Measurements from ENCODE around the gene NPAS3.

NPAS3 gene

GRCh38 chr14:33480887-33481184 lies 542.2 kb downstream of the NPAS3 start:
- DNase-seq (ENCODE audit: low read depth), result no peak

- DNase-seq (ENCODE audit: low read depth), result no peak
Observed at GRCh38 chr14:33483110-33483509, 544.4 kb downstream of the NPAS3 start.

- DNase-seq (ENCODE audit: low read depth), result no peak
Observed at GRCh38 chr14:33483541-33483940, 544.9 kb downstream of the NPAS3 start.

GRCh38 chr14:33484264-33484663 lies 545.6 kb downstream of the NPAS3 start:
- DNase-seq (ENCODE audit: low read depth), result no peak

GRCh38 chr14:33486332-33486890 lies 547.7 kb downstream of the NPAS3 start:
- DNase-seq (ENCODE audit: low read depth), result no peak

- no peak for DNase-seq (ENCODE audit: low read depth)
Observed at GRCh38 chr14:33488582-33488981, 549.9 kb downstream of the NPAS3 start.

GRCh38 chr14:33490555-33490954 lies 551.9 kb downstream of the NPAS3 start:
- DNase-seq (ENCODE audit: low read depth), result no peak

- DNase-seq (ENCODE audit: low read depth), result no peak
Observed at GRCh38 chr14:33491112-33491511, 552.4 kb downstream of the NPAS3 start.

GRCh38 chr14:33492491-33492890 lies 553.8 kb downstream of the NPAS3 start:
- DNase-seq (ENCODE audit: low read depth), result no peak

- DNase-seq (ENCODE audit: low read depth), result no peak
Observed at GRCh38 chr14:33493266-33493665, 554.6 kb downstream of the NPAS3 start.

- no peak for DNase-seq (ENCODE audit: low read depth)
Observed at GRCh38 chr14:33493990-33494389, 555.3 kb downstream of the NPAS3 start.

DNA sequence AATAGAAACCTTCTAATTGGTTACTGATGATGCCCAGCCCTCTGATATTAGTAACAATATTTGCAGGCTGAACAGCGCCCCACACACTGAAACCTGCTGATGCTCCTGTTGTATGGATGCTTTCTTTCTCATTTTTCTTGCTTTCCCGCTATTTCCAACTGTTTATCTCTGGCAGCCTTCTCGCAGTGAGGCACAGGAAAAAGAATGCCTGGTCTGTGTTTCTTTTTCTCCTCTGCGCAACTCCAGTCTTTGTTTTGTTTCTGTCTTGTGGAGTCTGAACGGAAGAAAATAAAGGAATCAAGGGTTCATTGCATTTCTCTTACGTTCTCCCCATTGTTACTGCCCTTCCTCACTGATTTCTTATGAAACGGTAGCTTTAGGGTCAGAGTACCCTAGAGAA lies 561.0 kb downstream of the NPAS3 start:
- no peak for DNase-seq (ENCODE audit: low read depth)

GRCh38 chr14:33504246-33505099 lies 565.8 kb downstream of the NPAS3 start:
- no peak for DNase-seq (ENCODE audit: low read depth)

DNA sequence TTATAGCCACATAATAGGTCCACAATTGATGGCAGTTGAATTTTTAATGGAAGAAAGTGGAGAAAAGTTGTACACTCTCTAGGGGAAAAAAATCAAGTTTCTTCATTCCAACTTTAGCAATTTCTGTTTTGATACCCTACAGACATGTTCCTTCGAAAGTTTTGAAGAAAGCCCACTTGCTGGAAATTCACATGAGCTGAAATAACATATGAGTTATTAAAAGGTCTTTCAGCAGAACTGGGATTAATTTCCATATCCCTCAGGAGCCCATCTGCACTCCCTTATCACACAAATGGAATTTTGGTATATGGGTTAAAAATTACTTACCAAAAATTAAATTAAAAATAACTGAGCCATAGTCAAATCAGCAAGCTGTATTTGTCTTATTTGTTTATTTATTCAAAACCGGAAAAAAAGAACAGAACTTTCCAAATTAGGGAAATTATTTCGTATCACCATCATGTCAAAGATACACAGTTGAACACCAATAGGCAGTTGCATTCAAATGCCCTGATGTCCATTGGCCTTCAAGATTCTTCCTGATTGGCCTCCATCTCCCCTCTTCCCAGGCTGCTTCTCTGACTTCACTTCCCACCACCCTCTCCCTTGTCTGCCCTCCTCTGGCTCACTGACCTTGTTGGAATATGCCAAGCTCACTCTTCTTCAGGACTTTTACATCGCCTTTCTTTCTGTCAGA lies 566.7 kb downstream of the NPAS3 start:
- DNase-seq (ENCODE audit: low read depth), result no peak

- DNase-seq (ENCODE audit: low read depth), result no peak
Observed at GRCh38 chr14:33505963-33506329, 567.3 kb downstream of the NPAS3 start.

DNA sequence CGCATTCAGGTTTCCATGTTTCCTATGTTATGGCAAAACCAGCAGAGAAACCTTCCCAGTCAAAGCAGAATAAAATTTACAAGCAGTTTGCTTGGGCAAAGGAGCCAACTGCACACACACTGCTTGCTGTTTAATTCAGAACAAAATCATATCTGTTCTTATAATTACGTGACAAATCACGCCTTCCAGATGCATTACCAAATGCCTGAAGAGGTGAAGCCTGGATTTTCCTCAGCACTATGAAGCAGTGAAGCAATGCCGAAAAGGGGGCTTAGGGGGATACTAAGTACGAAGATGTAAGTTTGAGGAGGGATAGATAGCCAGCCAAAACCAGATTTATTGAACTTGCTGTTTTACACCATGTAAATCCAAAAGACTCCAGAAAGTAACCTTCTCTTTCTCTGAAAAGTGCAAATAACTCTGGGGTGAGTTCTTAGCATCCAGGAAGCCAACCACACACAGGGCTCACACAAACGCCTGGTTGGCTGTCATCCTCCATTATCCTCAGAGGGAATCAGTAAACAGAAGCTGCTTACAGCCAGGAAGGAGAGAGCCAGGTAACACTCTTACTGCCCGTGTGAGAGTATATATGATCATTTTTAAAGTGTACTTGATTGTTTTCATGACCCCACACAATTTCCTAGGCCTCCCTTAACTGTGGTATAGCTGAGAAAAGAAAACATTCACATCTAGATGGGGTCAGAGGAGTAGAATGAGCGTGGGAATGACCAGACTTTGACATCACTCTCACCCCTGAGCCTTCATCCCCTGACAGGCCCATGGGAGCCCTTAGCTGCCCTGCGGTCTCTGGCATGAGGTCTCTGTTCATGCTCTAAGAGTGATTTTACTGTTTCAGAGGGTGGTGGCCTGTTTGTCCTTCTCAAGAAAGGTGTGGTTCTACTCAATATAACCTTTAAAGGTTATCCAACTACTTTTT lies 569.7 kb downstream of the NPAS3 start:
- DNase-seq (ENCODE audit: low read depth), result no peak

- DNase-seq (ENCODE audit: low read depth), result no peak
Observed at GRCh38 chr14:33509454-33509853, 570.8 kb downstream of the NPAS3 start.

DNA sequence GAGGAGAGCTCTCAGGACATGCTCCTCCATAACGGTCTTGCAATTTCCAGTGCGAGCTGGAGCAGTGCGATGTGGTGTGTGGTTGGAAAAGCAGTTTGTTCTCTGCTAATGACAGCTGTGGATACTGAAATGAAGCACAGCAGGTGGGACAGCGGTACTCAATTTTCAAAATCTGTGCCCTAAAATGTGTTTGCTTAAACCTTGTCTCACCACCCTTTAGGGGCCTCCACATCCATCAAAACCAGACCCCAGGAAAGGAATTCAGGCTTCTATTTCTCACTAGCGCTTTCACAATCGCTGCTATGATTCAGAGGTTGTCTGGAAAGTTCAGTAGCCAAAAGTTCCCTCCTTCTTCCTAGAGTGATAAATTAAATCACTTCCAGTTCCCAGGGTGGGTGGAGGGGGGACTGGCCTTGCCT lies 571.4 kb downstream of the NPAS3 start:
- DNase-seq (ENCODE audit: low read depth), result no peak

- DNase-seq (ENCODE audit: low read depth), result no peak
Observed at GRCh38 chr14:33510991-33511390, 572.3 kb downstream of the NPAS3 start.

GRCh38 chr14:33511851-33512640 lies 573.4 kb downstream of the NPAS3 start:
- peak; percentile 38 for DNase-seq (ENCODE audit: low read depth)

GRCh38 chr14:33515441-33515840 lies 576.8 kb downstream of the NPAS3 start:
- no peak for DNase-seq (ENCODE audit: low read depth)
